GM18526 (cell line): ENCODE measurements around the gene RIIAD1.

Experiments
- POLR2A ChIP-seq: IDR thresholded peaks from 3 replicates; pipeline ENCODE4 v1.6.1; 2011; ENCODE audit not compliant: insufficient read length; ENCODE audit errors: extremely low read depth

RIIAD1 gene

DNA sequence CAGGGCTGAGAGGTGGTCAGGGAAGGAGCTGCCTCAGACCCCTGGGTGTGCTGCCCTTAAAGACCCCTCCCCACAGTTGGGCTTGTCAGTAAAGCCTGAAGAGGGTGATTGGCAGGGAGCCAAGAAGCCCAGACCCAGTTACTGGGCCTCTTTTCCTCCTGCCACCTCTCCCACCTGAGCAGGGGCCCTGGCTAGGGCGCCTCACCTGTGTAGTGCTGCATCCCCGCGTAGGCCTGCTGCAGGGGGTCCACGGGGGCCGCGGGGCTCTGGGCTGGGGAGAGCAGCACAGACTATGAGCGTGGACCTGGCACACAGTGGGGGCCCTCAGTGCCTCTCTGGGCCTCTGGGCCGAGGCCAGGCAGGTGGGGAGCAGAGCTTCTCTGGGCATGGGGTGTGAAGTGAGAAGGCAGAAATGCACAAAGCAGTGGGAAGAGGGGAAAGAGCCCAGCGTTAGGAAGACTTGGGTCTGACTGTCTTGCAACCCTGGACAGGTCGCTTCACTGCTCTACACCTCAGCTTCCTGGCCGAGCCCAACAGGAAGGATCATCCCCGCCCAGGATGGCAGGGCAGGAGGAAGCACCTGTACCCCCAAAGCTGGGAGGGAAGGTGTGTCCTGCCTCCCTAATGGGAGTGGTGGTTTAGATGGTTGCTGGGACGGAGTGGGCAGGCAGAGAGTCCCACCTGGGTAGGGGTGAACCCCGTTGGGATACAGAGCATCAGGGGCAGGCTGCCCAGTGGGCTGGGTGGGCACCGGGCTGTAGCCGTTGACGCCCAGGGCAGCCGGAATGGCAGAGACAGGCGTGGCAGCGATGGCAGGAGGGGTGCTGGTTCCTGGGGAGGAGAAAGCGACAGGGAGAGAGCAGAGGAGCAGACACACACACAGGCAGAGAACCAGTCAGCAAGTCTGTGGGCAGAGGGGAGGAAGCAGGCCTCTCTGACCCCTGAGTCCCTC lies 14.6 kb upstream of the RIIAD1 start:
- no peak for TF ChIP-seq POLR2A

- TF ChIP-seq POLR2A = no peak
These were observed 13.7 kb upstream of the RIIAD1 start for GRCh38 chr1:151707541-151708065.

GRCh38 chr1:151708891-151709290 lies 12.4 kb upstream of the RIIAD1 start:
- TF ChIP-seq POLR2A = no peak

GRCh38 chr1:151710187-151710840 lies 11.0 kb upstream of the RIIAD1 start:
- no peak for TF ChIP-seq POLR2A

GRCh38 chr1:151711044-151711800 lies 10.1 kb upstream of the RIIAD1 start:
- TF ChIP-seq POLR2A = no peak

- no peak for TF ChIP-seq POLR2A
These were observed 9.4 kb upstream of the RIIAD1 start for GRCh38 chr1:151711951-151712350.

GRCh38 chr1:151713044-151713443 lies 8.3 kb upstream of the RIIAD1 start:
- TF ChIP-seq POLR2A = no peak

DNA sequence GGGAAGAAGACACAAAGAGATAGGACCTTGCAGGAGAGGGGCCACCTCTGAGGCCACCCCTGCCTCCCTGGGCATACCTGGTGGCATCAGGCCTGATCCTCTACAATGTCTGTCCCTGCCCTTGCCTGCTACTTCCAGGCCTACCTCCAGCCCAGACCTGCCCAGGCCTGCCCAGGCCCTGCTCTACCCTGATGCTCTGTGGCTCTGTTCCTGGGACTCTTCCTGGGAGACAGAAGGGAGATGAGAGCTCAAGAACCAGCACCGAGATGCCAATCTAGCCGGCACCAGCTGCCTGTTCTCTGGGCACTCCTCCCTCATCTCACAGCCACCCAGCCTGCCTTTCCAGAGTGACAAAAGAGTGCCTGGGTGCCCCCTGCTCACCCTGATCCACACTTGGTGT lies 7.4 kb upstream of the RIIAD1 start:
- TF ChIP-seq POLR2A = no peak

GRCh38 chr1:151714820-151715725 lies 6.2 kb upstream of the RIIAD1 start:
- no peak for TF ChIP-seq POLR2A

DNA sequence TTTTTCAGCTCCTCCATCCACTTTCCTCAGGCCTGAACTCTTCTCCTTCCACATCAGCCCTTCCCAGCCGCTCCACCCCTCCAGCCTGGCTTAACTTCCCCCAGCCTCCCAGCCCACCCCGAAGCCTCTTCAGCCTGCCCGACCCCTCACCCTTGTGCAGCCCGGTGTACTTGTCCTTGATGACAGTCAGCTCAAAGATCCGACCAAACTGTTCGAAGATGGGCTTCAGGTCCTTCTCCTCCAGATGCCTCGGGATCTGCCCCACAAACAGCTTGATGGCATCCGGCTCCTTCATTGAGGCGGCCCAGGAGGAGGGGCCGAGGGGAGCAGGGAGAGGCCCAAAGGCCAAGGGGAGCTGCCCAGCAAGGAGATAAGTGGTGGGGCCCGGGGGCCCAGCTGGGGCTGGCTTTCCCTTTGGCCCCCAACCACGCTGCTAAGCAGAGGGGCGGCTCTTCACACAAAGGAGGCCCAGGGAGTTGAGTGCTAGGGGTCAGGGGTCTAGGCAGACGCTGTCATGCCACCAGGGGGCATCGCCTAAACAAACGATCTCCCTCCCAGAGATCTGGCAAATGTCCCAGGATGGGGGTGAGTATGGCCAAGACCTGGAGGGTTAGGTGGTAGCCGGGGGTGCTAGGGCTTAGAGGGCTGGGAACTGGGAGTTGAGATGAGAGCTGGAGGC lies 5.5 kb upstream of the RIIAD1 start:
- no peak for TF ChIP-seq POLR2A

DNA sequence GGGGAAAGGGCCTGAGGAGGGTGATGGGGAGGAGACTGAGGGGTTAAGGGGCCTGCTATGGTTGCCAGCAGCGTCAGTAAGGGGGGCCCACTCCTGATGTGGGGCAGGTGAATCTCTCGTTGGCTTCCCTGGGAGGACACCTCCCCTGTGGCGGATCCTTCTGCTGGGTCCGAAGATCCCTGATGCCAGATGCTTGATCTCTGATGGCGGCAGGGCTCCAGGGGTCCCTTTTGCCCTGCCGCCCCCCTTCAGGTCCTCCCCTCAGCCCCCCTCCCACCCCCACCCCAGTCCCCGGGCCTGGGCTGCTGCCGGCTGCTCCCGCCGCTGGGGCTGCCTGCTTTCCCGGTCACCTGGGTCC lies 4.9 kb upstream of the RIIAD1 start:
- TF ChIP-seq POLR2A = no peak

- no peak for TF ChIP-seq POLR2A
These were observed 4.3 kb upstream of the RIIAD1 start, which contains the start of gene CELF3 for GRCh38 chr1:151716771-151717631. CELF3 (minus strand) TSS chr1:151716803; CDS start chr1:151716020, 783 bp downstream.

DNA sequence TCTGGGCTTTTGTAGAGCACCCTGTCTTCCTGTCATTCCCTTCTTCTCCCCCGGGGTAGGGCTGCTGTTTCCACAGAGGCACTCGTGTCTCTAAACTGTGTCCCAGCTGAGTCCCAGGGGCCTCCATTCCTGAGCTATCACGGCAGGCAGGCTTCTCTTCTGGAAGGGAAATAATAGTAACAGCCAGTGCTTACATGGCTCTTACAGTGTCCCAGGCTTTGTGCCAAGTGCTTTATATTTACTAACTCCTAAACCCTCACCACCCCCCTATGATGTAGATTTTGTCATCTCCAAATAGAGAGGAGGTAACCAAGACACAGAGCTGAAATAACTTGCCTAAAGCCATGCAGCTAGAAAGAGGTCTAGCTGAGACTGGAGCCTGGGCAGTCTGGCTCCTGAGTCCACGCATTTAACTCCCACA lies 3.3 kb upstream of the RIIAD1 start:
- TF ChIP-seq POLR2A = no peak
